GM12873 (cell line): Measurements from ENCODE around the gene OTOGL.

ENCODE experiments used
- TF ChIP-seq, protein P1 (sequence below): IDR thresholded peaks from 2 replicates; pipeline ENCODE4 v1.5.1; 2012; ENCODE audit warnings: low read depth, mild to moderate bottlenecking, moderate library complexity, low read length, control low read depth; ENCODE audit not compliant: insufficient read depth; ENCODE audit errors: missing control alignments

OTOGL gene

DNA sequence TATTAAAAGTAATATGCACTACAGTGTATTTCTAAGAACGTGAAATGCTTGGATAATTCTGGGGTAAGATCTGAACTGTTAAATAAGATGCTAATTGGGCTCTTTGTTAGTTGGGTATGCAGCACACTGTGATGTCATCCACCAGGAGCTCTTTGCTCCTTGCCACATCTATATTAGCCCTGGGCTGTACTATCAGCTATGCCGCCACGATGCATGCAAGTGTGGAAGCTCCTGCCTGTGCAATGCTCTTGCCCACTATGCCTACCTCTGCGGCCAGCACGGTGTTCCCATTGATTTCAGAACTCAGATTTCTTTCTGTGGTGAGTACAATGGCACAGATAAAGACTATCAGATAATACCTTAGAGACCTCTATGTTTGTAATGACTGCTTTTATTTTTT lies 165.6 kb downstream of the OTOGL start:
- TF ChIP-seq, protein P1, sequence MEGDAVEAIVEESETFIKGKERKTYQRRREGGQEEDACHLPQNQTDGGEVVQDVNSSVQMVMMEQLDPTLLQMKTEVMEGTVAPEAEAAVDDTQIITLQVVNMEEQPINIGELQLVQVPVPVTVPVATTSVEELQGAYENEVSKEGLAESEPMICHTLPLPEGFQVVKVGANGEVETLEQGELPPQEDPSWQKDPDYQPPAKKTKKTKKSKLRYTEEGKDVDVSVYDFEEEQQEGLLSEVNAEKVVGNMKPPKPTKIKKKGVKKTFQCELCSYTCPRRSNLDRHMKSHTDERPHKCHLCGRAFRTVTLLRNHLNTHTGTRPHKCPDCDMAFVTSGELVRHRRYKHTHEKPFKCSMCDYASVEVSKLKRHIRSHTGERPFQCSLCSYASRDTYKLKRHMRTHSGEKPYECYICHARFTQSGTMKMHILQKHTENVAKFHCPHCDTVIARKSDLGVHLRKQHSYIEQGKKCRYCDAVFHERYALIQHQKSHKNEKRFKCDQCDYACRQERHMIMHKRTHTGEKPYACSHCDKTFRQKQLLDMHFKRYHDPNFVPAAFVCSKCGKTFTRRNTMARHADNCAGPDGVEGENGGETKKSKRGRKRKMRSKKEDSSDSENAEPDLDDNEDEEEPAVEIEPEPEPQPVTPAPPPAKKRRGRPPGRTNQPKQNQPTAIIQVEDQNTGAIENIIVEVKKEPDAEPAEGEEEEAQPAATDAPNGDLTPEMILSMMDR = no peak

GRCh38 chr12:80268924-80269749 lies 169.8 kb downstream of the OTOGL start:
- TF ChIP-seq, protein P1 = peak; percentile 1

DNA sequence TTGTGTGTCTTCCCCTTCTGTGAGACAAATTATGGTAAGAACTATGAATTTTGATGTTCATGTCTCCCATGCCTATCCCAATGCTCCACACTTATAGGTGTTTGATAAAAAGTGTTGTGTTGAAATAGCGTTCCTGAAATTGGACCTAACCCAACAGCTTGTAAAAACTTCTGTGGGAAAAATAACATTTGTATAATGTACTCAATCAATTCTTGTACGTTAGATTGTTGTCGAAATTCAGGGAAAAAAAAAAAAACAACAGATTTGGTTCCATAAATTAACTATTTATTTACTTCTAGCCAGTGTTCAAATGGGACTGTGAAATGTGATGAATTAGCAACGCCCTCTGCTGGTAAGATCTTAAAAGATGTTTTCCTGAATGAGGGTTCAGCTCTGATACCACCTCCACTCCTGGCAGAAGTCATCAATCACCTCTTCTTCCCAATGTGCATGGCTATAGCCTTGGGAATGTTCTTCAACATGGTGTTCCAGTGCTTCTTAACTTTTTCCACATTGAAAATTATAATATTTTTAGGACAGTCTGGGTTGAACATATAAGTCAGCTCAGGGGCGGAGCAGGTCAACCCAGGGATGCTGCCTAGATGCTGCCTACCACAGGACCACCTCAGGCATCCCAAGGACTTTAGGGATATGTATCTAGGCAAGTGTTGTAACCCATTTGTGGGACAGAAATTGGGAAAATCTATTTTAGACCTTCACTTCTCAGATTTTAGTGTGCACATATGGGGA lies 170.6 kb downstream of the OTOGL start:
- TF ChIP-seq, protein P1 = peak; percentile 64

DNA sequence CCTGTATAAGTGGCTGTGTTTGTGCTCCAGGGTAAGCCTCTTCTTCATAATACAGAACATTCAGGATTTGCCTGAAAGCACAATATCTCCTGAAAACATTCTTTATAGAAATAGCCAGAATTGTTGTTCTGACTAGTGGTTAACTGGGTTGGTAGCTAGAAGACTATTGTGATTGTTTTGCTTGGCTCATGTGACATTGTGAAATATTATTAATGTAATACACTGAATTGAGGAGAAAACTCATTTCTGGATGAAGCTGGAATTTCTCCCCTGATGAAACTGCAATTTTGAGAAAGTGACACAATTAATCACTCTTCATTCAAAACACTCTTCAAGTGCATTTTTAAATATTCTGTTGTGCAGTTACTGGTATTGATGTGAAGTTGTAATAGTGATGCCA lies 172.4 kb downstream of the OTOGL start:
- TF ChIP-seq, protein P1 = no peak

- TF ChIP-seq, protein P1 = no peak
Measured at GRCh38 chr12:80272387-80272915, 173.1 kb downstream of the OTOGL start.

- TF ChIP-seq, protein P1 = no peak
Measured at GRCh38 chr12:80273144-80273543, 173.8 kb downstream of the OTOGL start.

DNA sequence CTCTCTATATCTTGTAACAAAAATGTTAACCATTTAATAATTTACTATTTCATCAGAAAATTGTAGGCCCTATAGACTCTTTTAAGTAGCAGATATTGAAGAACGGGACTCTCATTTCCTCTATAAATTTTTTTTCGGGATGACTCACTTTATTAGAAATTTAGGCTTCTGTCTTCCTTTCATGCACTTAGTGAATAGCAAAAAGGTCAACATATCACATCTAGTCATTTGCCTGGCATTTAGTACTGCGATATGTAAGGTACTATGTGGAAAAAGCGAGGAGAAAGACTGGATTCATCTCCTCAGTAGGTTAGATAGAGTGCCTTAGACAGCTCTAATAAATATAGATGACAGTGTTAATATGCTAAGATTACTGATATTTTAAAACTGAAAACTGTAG lies 178.4 kb downstream of the OTOGL start:
- TF ChIP-seq, protein P1 = no peak
